Neural cell (in vitro differentiated cells): Measurements from ENCODE around the gene FOXP2.

Experiments
- EP300 ChIP-seq: fragments of 450-650 bp; conservative IDR thresholded peaks from 2 replicates; pipeline ENCODE4 v1.6.1; 2014; ENCODE audit warnings: antibody characterized with exemption, mild to moderate bottlenecking, moderate library complexity; ENCODE audit not compliant: poor library complexity, severe bottlenecking
- EZH2 ChIP-seq: fragments of 200-600, 300-800 bp; shearing (Covaris generic), sonication (generic); IDR thresholded peaks from 2 replicates; pipeline ENCODE4 v1.6.1; 2014; ENCODE audit warnings: antibody characterized with exemption, low read length, borderline replicate concordance, mild to moderate bottlenecking; ENCODE audit not compliant: insufficient read depth, poor library complexity, severe bottlenecking
- MXI1 ChIP-seq: fragments of 450-650 bp; conservative IDR thresholded peaks from 2 replicates; pipeline ENCODE4 v1.6.1; 2014; ENCODE audit warnings: antibody characterized with exemption, mild to moderate bottlenecking; ENCODE audit not compliant: poor library complexity, severe bottlenecking
- POLR2AphosphoS5 ChIP-seq: IDR thresholded peaks from 2 replicates; pipeline ENCODE4 v1.6.1; 2012
- RAD21 ChIP-seq: fragments of 450-650 bp; conservative IDR thresholded peaks from 2 replicates; pipeline ENCODE4 v1.6.1; 2014; ENCODE audit warnings: antibody characterized with exemption, mild to moderate bottlenecking, moderate library complexity
- SMC3 ChIP-seq: fragments of 450-650 bp; conservative IDR thresholded peaks from 2 replicates; pipeline ENCODE4 v1.6.1; 2014; ENCODE audit warnings: antibody characterized with exemption, mild to moderate bottlenecking, moderate library complexity; ENCODE audit not compliant: poor library complexity
- TAF1 ChIP-seq: IDR thresholded peaks from 2 replicates; pipeline ENCODE4 v1.6.1; 2012; ENCODE audit warnings: low read depth
- TF ChIP-seq, protein P1 (sequence below): fragments of 450-650 bp; IDR thresholded peaks from 2 replicates; pipeline ENCODE4 v1.5.1; 2014; ENCODE audit warnings: antibody characterized with exemption, mild to moderate bottlenecking, moderate library complexity; ENCODE audit not compliant: poor library complexity, severe bottlenecking
- TF ChIP-seq, protein P2 (sequence below): IDR thresholded peaks from 2 replicates; pipeline ENCODE4 v1.6.1; 2012; ENCODE audit warnings: borderline replicate concordance

DNA sequence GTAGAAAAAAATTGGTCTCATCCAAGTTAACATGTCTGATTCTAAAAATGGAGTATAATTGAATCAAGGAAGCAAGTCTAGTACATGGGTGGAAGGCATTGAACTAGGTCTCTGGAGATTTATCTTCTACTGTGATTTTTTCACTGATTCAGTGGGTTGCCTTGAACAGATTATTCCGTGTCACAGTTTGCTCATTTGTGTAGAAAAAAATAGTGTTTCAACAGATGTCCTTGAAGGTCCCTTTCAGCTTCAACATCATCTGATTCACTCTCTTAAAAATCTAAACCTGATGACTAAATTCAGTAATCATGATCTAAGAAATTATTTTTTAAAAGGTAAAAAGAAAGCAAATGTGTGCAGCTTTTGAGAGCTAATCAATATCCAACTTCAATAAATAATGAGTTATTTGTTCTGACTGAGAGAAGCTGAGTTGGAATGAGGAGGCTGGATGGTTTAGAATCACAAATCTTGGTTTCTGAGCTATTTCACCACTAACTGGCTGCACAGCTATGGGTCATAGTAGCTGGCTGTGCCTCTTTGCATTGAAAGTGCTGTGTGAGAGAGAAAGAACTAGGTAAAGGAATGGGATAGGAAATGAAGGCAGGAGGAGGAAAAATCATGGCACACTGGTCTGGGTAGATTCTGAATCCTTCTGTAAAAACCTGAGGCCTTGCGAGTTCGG, 285.8 kb downstream of the FOXP2 start:
- TF ChIP-seq POLR2AphosphoS5 (no peak), EZH2 (no peak), EP300 (no peak), RAD21 (no peak), SMC3 (no peak), TAF1 (no peak), MXI1 (no peak)
- TF ChIP-seq, protein P1, sequence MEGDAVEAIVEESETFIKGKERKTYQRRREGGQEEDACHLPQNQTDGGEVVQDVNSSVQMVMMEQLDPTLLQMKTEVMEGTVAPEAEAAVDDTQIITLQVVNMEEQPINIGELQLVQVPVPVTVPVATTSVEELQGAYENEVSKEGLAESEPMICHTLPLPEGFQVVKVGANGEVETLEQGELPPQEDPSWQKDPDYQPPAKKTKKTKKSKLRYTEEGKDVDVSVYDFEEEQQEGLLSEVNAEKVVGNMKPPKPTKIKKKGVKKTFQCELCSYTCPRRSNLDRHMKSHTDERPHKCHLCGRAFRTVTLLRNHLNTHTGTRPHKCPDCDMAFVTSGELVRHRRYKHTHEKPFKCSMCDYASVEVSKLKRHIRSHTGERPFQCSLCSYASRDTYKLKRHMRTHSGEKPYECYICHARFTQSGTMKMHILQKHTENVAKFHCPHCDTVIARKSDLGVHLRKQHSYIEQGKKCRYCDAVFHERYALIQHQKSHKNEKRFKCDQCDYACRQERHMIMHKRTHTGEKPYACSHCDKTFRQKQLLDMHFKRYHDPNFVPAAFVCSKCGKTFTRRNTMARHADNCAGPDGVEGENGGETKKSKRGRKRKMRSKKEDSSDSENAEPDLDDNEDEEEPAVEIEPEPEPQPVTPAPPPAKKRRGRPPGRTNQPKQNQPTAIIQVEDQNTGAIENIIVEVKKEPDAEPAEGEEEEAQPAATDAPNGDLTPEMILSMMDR: no peak
- TF ChIP-seq, protein P2, sequence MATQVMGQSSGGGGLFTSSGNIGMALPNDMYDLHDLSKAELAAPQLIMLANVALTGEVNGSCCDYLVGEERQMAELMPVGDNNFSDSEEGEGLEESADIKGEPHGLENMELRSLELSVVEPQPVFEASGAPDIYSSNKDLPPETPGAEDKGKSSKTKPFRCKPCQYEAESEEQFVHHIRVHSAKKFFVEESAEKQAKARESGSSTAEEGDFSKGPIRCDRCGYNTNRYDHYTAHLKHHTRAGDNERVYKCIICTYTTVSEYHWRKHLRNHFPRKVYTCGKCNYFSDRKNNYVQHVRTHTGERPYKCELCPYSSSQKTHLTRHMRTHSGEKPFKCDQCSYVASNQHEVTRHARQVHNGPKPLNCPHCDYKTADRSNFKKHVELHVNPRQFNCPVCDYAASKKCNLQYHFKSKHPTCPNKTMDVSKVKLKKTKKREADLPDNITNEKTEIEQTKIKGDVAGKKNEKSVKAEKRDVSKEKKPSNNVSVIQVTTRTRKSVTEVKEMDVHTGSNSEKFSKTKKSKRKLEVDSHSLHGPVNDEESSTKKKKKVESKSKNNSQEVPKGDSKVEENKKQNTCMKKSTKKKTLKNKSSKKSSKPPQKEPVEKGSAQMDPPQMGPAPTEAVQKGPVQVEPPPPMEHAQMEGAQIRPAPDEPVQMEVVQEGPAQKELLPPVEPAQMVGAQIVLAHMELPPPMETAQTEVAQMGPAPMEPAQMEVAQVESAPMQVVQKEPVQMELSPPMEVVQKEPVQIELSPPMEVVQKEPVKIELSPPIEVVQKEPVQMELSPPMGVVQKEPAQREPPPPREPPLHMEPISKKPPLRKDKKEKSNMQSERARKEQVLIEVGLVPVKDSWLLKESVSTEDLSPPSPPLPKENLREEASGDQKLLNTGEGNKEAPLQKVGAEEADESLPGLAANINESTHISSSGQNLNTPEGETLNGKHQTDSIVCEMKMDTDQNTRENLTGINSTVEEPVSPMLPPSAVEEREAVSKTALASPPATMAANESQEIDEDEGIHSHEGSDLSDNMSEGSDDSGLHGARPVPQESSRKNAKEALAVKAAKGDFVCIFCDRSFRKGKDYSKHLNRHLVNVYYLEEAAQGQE: no peak
